GM19467 (cell line): ENCODE data around the gene SYNPO.

Source experiments
- ATAC-seq: cut with Tn5 transposase; IDR thresholded peaks from one replicate; pipeline ENCODE4 v1.9.1; 2021; ENCODE audit warnings: mild to moderate bottlenecking, moderate library complexity; ENCODE audit not compliant: unreplicated experiment

The SYNPO gene, protein sequence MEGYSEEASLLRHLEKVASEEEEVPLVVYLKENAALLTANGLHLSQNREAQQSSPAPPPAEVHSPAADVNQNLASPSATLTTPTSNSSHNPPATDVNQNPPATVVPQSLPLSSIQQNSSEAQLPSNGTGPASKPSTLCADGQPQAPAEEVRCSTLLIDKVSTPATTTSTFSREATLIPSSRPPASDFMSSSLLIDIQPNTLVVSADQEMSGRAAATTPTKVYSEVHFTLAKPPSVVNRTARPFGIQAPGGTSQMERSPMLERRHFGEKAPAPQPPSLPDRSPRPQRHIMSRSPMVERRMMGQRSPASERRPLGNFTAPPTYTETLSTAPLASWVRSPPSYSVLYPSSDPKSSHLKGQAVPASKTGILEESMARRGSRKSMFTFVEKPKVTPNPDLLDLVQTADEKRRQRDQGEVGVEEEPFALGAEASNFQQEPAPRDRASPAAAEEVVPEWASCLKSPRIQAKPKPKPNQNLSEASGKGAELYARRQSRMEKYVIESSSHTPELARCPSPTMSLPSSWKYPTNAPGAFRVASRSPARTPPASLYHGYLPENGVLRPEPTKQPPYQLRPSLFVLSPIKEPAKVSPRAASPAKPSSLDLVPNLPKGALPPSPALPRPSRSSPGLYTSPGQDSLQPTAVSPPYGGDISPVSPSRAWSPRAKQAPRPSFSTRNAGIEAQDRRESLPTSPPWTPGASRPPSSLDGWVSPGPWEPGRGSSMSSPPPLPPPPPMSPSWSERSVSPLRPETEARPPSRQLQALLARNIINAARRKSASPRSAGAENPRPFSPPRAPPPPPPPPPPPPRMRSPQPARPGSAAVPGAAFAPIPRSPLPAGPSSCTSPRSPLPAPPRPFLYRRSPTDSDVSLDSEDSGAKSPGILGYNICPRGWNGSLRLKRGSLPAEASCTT

DNA sequence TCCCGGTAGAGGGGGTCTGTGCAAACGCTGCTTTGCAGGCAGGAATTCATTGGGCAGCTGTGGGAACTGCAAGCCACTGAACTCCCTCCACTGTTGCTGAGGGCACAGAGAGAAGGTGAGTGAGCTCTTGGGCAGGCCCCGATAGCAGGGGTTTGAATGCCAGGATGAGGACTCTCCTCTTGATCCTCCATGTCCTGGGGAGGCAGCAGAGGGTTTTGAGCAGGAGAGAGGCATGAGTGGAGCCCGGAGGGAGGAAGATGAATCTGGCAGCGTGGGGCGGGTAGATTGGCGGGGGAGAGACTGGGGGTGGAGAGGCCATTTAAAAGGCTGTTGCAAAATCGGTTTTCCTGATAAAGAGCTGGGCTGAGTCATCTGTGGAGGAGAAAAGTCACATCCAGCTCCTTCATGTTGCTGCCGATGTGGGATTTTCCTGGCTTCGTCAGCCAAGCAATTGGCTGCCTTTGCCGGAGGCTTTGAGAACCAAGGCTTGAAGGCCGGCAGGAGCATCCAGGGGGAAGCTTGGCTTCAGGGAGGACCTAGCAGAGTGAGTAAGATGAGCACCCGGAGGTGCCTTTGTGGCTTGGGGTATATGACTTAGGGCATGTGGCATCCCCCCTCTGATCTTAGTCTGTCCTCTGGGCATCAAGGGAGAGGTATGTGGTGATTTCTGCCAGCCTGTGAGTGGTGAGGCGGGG lies at the start of gene SYNPO:
Gene SYNPO (plus strand): TSS at position 350 of the 695 bp plus-strand sequence. CDS start 7,616 bp downstream, outside the sequence.
- ATAC-seq: no peak

DNA sequence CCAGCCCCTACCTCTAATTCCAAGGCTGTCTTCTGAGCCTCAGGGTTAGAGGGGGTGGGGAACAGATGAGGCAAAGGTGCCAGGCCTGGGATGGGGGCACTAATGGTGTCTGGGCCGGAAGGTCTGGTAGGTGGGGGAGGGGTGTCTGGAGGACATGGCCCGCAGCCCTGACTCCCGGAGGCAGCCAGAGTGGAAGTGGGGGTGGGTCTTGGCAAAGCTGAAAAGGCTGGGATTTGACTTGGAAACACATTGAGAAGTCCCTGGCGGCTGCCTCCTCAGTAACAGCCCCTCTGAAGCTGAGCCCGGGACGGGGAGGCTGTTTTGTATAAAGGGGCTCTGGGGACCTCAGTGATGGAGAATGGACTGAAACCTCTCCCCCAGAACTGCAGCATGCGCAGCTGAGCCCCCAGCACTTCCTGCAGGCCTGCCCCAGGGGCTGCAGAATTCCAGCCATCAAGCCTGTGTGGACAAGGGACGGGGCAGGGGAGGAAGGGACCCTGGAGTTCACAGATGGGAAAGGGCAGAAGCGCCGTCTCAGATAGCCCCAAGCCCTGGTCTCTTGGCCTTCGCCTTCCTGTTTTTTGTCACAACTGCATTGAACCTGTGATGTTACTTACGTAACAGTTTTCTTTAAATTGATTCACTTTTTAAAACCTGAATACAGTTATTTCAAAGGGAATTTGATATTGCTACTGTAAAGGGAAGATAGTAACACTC lies 49.3 kb upstream of the SYNPO start:
- no peak for ATAC-seq

DNA sequence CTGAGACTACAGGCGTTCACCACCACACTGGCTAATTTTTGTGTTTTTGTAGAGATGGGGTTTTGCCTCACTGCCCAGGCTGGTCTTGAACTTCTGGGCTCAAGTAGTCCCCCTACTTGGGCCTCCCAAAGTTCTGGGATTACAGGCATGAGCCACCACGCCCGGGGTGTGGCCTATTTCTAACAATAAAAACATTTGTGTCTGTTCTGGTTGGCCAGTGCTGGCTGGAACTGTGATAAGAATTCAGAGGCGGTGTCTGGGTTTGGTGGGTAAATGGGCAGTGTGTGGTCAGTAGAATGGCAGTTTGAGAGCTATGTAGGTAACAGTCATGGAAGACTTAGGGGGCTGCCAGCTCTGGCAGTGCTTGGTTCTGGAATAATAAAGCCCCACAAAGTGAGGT lies 46.9 kb upstream of the SYNPO start:
- no peak for ATAC-seq

DNA sequence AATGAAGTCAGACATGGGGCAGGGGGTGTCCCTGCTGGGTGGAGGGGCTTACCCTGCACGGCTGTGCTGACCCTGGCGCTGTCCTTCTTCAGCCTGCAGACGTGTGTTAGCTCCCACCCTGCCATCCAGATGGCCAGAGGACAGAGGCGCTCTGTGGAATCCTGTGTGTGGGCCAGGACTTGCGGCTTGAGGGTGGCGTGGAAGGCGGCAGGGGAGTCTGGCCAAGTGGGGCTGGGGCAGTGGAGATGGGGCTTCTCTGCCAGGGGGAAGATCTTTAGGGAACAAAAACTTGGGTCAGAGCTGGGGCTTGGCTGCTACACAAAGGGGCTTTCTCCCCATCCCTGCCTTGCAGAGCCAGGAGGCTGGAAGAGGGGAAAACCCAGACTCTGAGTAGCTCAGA lies 46.5 kb upstream of the SYNPO start:
- ATAC-seq: no peak

DNA sequence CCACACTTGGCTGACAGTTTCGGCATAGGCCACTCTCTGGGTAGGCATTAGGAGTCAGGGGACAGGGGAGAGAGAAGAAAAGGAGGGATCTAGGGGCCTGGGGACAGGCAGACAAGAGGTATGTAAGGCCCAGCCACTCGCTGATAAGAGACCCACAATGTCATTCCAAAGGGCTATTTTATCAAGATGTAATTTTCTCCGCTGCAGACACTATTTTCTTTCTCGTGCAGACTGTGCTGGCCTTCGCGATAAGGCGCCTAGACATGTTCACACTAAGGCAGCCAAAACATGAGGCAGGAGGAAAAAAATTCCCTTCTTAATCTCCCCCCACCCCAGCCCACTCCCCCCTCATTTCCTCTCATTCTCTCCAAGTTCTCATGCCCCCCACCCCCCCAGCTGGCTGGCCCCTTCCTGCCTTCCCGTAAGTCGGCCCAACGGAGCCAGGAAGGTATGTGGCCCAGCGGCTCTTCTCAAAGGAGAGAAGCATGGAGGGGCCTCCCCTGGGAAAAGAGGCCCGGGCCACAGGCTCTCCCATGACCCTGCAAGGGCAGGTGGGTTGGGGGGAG lies 44.9 kb upstream of the SYNPO start:
- ATAC-seq: no peak

DNA sequence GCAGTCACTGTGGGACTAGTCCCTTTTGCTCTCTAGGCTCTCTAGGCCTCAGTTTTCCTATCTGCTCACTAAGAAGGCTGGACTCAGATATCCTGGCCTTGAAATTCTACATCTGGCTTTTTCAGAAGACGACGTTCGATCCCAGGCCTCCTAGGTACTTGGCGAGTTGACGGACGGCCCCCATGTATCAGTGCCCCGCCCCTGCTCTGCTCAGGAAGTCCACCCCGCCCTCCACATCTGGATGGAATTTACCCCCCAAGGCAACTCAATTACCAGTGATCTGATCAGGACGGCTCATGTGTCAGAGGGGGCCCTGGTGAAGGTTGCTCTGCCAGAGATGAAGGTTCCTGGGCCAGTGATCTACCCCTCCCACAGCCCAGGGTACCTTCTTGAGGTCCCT lies 44.1 kb upstream of the SYNPO start:
- no peak for ATAC-seq

DNA sequence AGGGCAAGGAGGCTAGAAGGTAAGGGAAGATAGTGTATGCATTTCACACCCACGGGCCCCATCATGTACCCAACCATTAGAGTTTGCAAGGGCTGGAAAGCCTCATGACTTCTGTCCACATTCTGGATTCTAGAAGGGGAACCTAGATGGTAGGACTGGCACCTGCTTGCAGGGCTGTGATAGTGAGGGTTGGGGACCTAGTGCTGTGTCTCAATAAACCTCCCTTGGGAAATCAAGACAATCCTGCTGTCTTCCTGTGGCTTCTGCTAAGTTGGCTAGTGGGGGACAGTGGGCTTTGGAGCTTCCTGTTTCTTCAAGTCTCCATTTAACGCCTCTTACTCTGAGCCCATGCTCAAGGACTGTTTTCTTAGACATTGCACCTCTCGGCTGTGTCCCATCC lies 43.6 kb upstream of the SYNPO start:
- ATAC-seq: no peak

DNA sequence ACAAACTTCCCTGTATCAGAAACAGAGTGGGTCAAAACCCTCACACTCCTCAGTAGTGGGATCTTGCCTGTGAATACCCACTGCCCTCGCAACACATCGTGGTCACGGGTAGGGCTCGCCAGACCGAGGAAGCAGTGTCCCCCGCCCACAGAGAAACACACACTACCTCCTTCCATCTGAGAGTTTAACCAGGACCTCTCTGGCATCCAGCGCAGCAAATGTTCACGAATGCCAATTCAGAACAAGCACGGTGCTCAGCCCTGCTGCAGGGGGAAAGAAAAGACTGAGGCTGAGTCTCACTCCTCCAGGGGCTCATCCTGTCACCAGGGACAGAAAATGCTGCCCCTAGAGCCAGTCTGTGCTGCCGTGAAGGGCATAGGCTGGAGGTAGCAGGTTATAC lies 42.5 kb upstream of the SYNPO start:
- no peak for ATAC-seq

DNA sequence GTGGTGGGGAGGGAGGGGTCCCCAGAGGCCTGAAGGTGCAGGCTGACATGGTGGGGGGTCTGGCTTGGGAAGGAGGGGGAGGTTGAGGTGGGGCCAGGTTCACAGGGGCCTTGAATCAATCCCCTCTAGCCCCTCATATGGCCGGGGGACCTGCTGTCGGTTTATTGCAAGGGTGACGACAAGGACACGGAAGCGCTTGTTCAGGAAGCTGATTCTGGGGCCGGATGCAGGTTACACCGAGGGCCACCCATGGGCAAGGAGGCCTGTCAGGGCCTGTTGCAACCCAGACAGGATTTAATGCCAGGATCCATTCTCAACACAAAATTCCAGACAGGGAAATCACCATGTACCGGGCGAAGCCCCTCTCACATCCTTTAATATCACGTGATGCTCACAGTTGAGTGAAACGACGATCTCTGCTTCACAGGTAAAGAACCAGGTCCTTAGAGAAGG lies 41.6 kb upstream of the SYNPO start:
- no peak for ATAC-seq

DNA sequence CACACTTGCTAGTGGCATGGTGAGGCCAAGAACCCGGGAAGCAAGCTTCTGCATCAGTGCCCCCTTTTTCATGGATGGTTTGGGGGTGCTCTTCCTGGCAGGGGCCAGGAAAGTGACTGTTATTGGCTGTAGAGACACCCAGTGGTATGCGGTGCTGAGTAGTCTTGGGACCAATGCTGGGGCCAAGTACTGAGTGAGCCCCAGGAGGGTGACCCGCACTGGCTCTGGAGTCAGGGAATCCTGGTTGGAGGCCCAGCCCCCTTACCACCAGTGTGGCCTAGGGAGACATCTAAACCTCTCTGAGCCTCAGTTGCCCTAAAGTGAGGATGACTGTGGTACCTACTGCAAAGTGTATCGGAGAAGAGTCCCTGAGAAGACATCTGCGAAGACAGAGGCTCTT lies 41.2 kb upstream of the SYNPO start:
- ATAC-seq: no peak

DNA sequence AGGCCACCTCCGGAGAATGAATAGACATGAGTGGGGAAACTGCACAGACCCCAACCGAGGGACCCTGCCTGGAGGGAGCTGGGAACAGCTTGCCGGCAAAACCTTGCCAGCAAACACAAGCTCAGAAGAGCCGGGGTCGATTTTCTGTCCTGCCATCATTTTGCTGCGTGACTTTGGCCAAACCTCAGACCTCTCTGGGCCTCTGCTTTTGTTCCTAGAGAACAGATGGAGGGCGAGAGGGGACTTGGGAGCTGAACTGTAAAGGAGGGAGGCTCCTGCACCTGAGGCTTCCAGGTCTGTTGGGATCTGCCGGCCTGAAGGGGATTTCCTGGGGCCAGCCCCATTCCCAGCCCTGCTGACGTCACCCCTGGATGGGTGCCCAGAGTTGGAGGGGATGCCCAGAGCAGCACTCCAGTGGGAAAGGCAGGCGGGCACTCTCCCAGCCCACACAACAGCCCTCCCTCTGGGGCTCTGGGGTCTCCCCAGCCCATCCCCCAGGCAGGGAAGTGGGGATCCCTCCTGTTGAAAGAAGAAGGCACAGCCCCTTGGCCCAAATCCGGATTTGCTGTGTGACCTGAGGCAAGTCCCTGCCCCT lies 40.4 kb upstream of the SYNPO start:
- no peak for ATAC-seq

DNA sequence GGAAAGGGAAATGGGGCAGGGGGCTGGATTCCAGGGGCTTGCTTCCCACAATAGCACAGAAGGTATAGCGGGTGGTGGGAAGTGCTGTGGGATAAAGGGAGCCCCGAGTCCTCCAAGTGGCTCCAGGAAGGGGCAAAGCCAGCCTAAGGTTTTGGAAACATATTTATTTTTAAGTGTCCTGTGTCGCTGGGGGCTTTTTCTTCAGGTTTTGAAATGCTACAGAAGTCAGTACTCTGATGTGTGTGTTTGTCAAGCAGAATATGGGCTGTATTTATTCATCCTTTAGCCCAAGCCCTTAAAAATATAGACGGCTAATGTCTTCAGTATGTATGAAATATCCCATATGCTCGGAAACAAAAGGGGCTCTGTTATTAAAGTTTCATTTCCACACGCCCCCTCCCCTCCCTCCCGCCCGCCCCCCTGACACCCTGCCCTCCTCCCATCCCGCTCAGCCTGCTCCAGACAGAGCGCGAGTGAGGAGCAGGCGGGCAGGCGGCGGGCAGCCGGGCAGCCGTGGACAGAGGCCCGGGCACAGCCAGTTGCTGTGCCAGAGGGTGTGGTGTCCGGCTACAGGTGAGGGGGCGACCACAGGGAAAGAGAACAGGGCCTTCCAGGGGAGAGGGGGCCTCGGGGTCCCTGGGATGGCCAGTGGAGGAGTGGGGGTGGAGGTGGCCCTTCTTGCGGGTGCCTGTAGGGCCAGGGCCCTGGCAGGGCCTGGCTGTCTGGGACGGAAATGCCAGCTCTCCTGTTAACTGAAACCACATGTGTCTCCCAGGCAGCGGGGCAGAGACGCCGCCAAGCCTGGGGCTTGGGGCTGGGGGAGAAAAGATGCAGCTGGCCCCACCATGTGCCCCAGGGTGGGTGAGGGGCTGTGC lies 39.6 kb upstream of the SYNPO start:
- no peak for ATAC-seq

DNA sequence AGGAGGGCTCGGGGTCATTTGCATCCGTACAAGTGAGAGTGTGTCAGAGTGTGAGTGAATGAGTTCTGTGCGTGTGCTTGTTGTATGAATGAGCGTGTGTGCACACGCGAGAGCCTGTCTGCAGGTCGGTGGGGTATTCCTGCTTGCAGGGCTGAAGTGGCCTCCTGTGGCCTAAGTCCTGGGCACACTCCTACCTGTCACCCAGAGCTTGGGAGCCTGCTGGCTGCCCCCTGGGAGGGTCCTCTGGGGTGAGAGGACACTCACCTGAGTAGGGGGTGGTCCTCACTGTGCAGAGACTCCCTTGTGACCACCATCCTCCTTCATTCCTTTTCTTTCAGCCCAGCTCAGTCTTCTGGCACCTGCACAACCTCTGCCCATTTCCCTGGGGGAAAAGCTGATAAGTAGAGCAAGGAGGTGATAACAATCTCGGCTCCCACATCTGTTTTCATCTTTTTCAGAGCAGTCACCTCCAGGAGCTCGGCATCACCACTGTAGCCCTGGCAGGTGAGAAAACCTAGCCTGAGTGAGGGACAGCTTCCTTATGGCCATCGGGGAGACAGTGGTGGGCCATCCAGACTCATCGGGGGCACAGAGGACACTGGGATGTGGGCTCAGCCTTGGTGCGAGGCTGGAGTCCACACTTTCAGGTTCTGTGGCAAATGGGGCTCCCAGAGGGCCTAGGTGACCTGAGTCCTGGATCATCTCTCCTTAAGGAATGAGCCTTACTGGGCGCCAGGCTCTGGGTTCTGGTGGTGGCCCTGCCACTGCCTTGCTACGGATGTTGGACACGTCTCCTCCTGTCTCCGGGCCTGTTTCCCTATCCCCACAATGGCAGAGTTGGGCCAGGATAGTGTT lies 38.7 kb upstream of the SYNPO start:
- ATAC-seq: no peak

DNA sequence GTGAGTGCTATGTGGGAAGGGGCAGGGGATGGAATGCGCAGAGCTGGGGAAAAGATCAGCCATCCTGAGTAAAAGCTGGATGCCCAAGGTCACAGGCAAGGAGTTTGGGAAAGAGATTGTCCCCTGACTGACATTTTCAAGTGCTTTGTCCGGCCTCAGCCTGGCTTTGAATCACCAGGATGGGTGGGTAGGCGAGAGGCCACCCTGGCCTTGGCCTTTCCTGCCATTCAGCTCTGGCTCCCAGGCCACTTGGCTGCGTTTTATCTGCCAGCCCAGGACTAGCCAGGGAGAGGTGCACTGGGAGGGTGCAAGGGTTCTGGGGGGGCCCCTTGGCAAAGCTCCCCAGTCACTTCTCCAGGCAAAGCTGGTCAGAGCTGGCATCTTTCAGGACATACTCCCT lies 37.4 kb upstream of the SYNPO start:
- ATAC-seq: no peak

DNA sequence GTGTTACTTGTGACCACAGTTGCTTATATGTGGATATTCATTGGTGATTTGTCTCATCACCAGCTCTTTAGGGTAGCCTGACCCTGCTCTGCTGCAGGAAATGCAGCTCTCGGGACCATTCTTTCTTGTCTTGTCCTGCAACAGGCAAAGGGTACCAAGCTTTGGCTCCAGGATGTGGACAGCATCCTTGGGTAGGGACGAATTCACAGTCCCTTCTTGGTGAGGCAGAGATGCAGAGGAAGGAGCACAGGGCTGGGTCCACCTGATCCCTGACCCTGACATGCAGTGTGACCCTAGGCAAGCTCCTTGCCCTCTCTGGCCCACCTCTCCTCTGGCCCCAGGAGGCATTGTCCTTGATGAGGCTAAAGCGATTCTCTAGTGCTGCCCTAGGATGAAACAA lies 37.0 kb upstream of the SYNPO start:
- no peak for ATAC-seq

DNA sequence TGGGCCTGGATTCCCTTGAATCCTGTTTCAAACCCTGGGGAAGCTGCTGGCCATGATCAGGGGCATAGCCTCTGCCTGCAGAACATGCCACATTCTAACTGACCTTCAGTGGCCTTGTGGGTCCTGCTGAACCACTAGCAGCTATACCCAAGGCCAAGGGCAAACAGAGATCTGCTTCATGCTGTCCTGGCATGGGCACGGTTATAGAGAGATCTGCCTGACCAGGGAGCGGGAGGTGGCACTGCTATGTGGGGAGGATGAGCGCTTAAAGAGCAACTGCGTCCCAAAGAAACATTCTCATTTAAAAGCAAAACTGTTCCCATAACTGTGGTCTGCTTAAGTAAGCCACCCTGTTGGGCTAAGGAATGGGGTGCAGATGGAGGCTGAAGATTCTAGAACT lies 36.5 kb upstream of the SYNPO start:
- ATAC-seq: no peak

DNA sequence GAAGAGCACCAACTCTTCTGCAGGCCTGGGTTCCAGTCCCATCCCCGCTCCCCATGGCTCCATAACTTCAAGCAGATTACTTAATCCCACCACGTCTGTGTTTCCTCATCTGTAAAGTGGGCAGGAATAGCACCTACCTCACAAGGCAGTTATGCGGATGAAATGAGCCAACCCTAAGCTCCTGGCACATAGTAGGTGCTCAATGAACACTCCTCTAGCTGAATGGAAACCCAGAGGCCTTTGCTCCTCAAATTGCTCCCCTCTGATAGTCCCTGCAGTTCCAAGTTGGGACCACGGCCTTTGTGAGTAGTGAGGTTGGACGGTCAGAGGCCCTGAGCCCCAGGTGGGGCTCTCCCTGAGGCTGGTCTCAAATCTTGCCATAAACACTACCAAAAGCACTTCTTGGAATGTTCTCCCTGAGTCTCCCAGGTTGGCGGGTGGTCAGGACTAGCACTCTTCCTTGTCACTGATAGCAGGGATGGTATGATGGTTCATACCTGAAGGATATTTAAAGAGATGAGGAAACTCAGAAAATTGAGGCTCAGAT lies 35.5 kb upstream of the SYNPO start:
- ATAC-seq: no peak

DNA sequence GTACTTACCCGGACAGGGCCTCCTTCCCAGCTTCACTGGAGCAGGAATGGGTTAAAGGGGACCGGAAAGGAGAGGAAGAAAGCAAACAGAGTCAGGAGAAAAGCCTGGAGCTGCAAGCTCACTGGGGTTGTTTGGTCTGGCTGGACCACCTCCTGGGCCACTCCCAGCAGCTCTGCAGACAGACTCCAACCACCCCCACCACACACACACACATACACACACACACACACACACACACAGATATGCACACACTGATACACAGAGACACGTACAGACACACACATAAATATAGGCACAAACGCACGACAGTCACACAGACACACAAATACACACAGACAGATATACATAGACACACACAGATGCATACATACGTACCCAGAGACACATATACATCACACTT lies 34.9 kb upstream of the SYNPO start:
- ATAC-seq: no peak
